HG02571 (cell line): ENCODE measurements around the gene GRM2.

ENCODE experiments used
- ATAC-seq: cut with Tn5 transposase; IDR thresholded peaks from one replicate; pipeline ENCODE4 v1.9.1; 2021; ENCODE audit warnings: mild to moderate bottlenecking, moderate library complexity; ENCODE audit not compliant: unreplicated experiment

Gene GRM2

GRCh38 chr3:51706788-51707731 is at the start of gene GRM2:
TSS of gene GRM2 (plus strand) at chr3:51707068. CDS start at chr3:51708984, 1,916 bp downstream.
- ATAC-seq = no peak

- ATAC-seq = no peak
Measured at GRCh38 chr3:51657234-51657633, 49.6 kb upstream of the GRM2 start.

- ATAC-seq = no peak
Measured at GRCh38 chr3:51659942-51660341, 46.9 kb upstream of the GRM2 start.

GRCh38 chr3:51662456-51662855 is 44.4 kb upstream of the GRM2 start:
- ATAC-seq = no peak

- ATAC-seq = no peak
Measured at GRCh38 chr3:51668756-51669155, 38.1 kb upstream of the GRM2 start.

GRCh38 chr3:51669241-51670052 is 37.4 kb upstream of the GRM2 start:
- ATAC-seq = no peak

GRCh38 chr3:51670053-51670822 is 36.6 kb upstream of the GRM2 start:
- ATAC-seq = no peak

GRCh38 chr3:51670823-51671733 is 35.8 kb upstream of the GRM2 start, which contains the start of gene TEX264:
TSS of gene TEX264 (plus strand) at chr3:51671252. CDS start at chr3:51674305, 3,053 bp downstream.
- peak; percentile 73 for ATAC-seq

- ATAC-seq = peak; percentile 22
Measured at GRCh38 chr3:51671734-51672475, 35.0 kb upstream of the GRM2 start.

- ATAC-seq = no peak
Measured at GRCh38 chr3:51673181-51673801, 33.6 kb upstream of the GRM2 start.

- no peak for ATAC-seq
Measured at GRCh38 chr3:51673802-51674654, 32.8 kb upstream of the GRM2 start.

- no peak for ATAC-seq
Measured at GRCh38 chr3:51675201-51675611, 31.7 kb upstream of the GRM2 start.

- no peak for ATAC-seq
Measured at GRCh38 chr3:51676102-51676640, 30.7 kb upstream of the GRM2 start.

GRCh38 chr3:51677358-51677757 is 29.5 kb upstream of the GRM2 start:
- no peak for ATAC-seq

GRCh38 chr3:51678186-51678585 is 28.7 kb upstream of the GRM2 start:
- no peak for ATAC-seq

GRCh38 chr3:51678641-51679040 is 28.2 kb upstream of the GRM2 start:
- no peak for ATAC-seq

- no peak for ATAC-seq
Measured at GRCh38 chr3:51679318-51679717, 27.6 kb upstream of the GRM2 start.
